ENCODE data around the gene ZBTB20.

Gene ZBTB20

DNA sequence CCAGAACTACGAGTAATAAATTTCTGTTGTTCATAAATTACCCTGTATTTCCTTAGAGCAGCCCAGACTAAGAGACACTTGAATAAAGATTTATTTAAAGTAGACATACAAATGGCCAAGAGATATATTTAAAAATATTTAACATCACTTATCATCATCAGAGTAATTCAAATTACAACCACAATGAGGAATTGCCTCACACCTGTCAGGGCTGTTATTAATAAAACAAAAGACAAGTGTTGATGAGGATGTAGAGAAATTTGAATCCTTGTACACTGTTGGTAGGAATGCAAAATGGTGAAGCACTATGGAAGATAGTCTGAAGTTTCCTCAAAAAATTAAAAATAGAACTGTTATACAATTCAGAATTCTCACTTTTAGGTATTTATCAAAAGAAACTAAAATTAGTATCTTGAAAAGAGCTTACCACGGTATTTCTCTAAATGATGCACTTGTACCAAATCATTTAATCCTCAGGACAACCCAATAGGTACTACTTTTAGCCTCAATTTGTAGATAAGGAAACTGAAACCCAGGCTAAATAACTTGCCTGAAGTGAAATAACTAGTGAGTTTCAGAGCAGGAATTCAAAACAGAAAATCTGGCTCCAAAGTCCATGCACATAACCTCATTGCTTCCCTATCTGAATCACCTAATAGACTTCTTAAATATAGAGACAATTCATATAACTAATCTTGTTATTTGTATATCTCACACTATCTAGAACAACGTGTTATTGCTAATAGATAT is 69.4 kb downstream of the ZBTB20 start:
- Histone ChIP-seq H2AFZ (ENCODE audit: low read depth, low read length) (no peak overlapping the region), H3K9me3 (ENCODE audit: insufficient read depth, low read length) (no peaks in the 10 kb centered on the region), H3K27me3 (ENCODE audit: low read depth, low read length) (no peaks in the 10 kb centered on the region), H4K20me1 (ENCODE audit: insufficient read depth, low read length) (no peaks in the 10 kb centered on the region), H3K27ac (ENCODE audit: low read length) (no peak overlapping the region), H3K9ac (ENCODE audit: low read length) (no peak overlapping the region), H3K4me2 (ENCODE audit: low read length) (no peak overlapping the region), H3K4me3 (ENCODE audit: low read length) (no peak overlapping the region), H3K79me2 (ENCODE audit: low read length) (no peaks in the 10 kb centered on the region), H3K36me3 (replicated peaks; ENCODE audit: low read depth, low read length) (no peaks in the 10 kb centered on the region), H3K4me1 (ENCODE audit: low read length) (no peaks in the 10 kb centered on the region)
- TF ChIP-seq, protein P1, sequence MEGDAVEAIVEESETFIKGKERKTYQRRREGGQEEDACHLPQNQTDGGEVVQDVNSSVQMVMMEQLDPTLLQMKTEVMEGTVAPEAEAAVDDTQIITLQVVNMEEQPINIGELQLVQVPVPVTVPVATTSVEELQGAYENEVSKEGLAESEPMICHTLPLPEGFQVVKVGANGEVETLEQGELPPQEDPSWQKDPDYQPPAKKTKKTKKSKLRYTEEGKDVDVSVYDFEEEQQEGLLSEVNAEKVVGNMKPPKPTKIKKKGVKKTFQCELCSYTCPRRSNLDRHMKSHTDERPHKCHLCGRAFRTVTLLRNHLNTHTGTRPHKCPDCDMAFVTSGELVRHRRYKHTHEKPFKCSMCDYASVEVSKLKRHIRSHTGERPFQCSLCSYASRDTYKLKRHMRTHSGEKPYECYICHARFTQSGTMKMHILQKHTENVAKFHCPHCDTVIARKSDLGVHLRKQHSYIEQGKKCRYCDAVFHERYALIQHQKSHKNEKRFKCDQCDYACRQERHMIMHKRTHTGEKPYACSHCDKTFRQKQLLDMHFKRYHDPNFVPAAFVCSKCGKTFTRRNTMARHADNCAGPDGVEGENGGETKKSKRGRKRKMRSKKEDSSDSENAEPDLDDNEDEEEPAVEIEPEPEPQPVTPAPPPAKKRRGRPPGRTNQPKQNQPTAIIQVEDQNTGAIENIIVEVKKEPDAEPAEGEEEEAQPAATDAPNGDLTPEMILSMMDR (IDR thresholded peaks at IDR 0.05; ENCODE audit: low read depth, low read length) = no peak
- no peak for TF ChIP-seq EZH2phosphoT487 (IDR thresholded peaks at IDR 0.05; ENCODE audit: low read depth)

DNA sequence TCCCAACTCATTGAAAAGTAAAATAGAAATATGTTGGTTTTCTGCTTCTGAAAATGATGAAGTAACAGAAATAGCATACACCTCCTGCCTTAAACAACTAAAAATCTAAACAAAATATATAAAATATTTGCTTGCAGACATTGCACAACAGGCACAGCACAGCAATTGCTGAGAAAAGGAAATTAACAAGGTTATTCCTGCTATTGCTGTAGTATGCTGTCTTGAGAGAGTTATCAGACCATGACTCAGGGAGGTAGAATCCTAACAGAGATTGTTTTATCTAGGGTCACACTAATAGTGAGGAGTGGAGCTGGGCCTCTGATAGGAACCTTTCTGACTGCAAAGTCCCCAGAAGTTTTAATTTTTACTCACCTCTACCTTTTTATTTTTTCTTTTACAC is 72.6 kb downstream of the ZBTB20 start:
- no peaks in the 10 kb centered on the region for H3K4me1 ChIP-seq (ENCODE audit: low read length)
- no peaks in the 10 kb centered on the region for H3K27me3 ChIP-seq (ENCODE audit: low read depth, low read length)
- no peaks in the 10 kb centered on the region for H3K9me3 ChIP-seq (ENCODE audit: insufficient read depth, low read length)
- no peak for TF ChIP-seq EZH2phosphoT487 (IDR thresholded peaks at IDR 0.05; ENCODE audit: low read depth)
- TF ChIP-seq, protein P1 (IDR thresholded peaks at IDR 0.05; ENCODE audit: low read depth, low read length) = no peak
- no peak overlapping the region for H3K9ac ChIP-seq (ENCODE audit: low read length)
- H3K4me2 ChIP-seq (ENCODE audit: low read length) = no peak overlapping the region
- H3K79me2 ChIP-seq (ENCODE audit: low read length) = no peaks in the 10 kb centered on the region
- no peak overlapping the region for H2AFZ ChIP-seq (ENCODE audit: low read depth, low read length)
- no peak overlapping the region for H3K4me3 ChIP-seq (ENCODE audit: low read length)
- H3K36me3 ChIP-seq (replicated peaks; ENCODE audit: low read depth, low read length) = no peaks in the 10 kb centered on the region
- H3K27ac ChIP-seq (ENCODE audit: low read length) = no peak overlapping the region
- no peaks in the 10 kb centered on the region for H4K20me1 ChIP-seq (ENCODE audit: insufficient read depth, low read length)

DNA sequence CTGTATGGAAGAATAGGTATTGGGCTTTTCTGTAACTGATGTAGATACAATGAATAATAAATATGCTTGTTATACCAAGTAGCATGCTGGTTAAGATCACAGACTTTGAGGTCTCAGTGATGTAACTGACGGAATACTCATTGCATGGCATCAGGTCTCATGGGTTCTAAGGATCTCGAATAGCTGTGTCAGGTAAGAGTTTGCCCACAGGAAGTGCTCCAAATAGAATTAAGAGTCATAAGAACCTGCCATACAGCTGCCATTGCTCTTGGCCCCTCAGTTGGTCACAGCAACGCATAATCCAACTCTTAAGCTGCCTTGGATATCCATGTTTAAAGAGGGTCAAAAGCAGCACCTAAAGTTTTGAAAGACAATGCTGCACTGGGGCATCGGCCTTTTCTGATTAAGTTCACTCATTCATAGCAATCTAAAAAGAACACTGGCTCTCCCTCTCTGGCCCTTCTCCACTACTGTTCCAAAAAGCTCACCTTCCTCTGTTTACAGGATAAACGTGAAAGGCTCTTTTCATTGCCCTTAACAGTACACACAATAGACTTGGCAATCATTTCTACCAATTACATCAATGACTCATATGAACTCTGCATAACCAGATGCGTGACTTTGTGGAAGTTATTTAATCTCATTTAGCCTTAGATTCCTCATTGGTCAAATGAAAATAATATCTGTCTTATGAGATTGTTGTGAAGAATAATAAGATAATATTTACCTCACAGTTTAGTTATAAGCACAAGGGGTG is 74.6 kb downstream of the ZBTB20 start:
- Histone ChIP-seq H3K36me3 (replicated peaks; ENCODE audit: low read depth, low read length) (no peaks in the 10 kb centered on the region), H3K4me1 (ENCODE audit: low read length) (no peaks in the 10 kb centered on the region; the same call in 1 of the 2 replicates), H3K4me2 (ENCODE audit: low read length) (no peak overlapping the region), H2AFZ (ENCODE audit: low read depth, low read length) (no peak overlapping the region), H3K27ac (ENCODE audit: low read length) (no peak overlapping the region), H3K27me3 (ENCODE audit: low read depth, low read length) (no peaks in the 10 kb centered on the region), H3K9me3 (ENCODE audit: insufficient read depth, low read length) (no peaks in the 10 kb centered on the region), H3K79me2 (ENCODE audit: low read length) (no peaks in the 10 kb centered on the region), H4K20me1 (ENCODE audit: insufficient read depth, low read length) (no peaks in the 10 kb centered on the region), H3K9ac (ENCODE audit: low read length) (no peak overlapping the region), H3K4me3 (ENCODE audit: low read length) (no peak overlapping the region)
- TF ChIP-seq EZH2phosphoT487 (IDR thresholded peaks at IDR 0.05; ENCODE audit: low read depth) = no peak
- TF ChIP-seq, protein P1 (IDR thresholded peaks at IDR 0.05; ENCODE audit: low read depth, low read length) = no peak

DNA sequence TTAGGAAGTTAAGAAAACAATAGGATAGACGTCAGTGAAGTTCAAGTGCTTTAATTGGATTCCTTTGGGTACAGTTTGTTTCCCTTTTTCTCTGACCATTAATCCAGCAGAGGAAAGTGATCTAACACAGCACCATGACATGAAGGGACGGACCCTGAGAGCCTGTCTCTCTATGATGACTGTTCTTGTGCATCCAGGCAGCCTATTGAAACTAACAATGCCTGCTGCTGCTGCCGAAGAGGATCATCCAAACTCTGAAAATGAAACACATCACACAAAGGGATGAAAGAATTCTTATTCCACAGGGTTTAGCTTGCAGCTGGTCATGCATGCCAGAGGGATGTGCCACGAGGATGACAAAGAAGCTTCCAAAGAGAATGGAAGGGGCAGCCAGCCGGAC is 75.5 kb downstream of the ZBTB20 start:
- H3K9me3 ChIP-seq (ENCODE audit: insufficient read depth, low read length) = no peaks in the 10 kb centered on the region
- no peaks in the 10 kb centered on the region for H3K79me2 ChIP-seq (ENCODE audit: low read length)
- no peak overlapping the region for H3K4me3 ChIP-seq (ENCODE audit: low read length)
- H3K36me3 ChIP-seq (replicated peaks; ENCODE audit: low read depth, low read length) = no peaks in the 10 kb centered on the region
- no peaks in the 10 kb centered on the region; the same call in 1 of the 2 replicates for H3K4me1 ChIP-seq (ENCODE audit: low read length)
- H3K4me2 ChIP-seq (ENCODE audit: low read length) = no peak overlapping the region
- no peaks in the 10 kb centered on the region for H4K20me1 ChIP-seq (ENCODE audit: insufficient read depth, low read length)
- no peak overlapping the region for H3K27ac ChIP-seq (ENCODE audit: low read length)
- no peak overlapping the region for H3K9ac ChIP-seq (ENCODE audit: low read length)
- H3K27me3 ChIP-seq (ENCODE audit: low read depth, low read length) = no peaks in the 10 kb centered on the region
- H2AFZ ChIP-seq (ENCODE audit: low read depth, low read length) = no peak overlapping the region
- TF ChIP-seq, protein P1 (IDR thresholded peaks at IDR 0.05; ENCODE audit: low read depth, low read length) = no peak
- no peak for TF ChIP-seq EZH2phosphoT487 (IDR thresholded peaks at IDR 0.05; ENCODE audit: low read depth)

All from OCI-LY3 (cell line).